ENCODE results near the gene MTREX. TPM values are rescaled to one million over a fixed set of nuclear protein-coding genes. Genes with fewer than 3 reads are reported as not detected.

MTREX gene
- total and polyA plus RNA-seq, 2 of the 8 experiments (the other 6 are each of a cell fraction or from before 2014, with no cell fraction given) = 16.0 to 130 TPM

- TF ChIP-seq EP300 (IDR thresholded peaks at IDR 0.05; ENCODE audit: borderline replicate concordance in 1 of 2, low read depth in 2 of 2, low read length in 2 of 2) = no peak
- no peak for TF ChIP-seq ASH2L (IDR thresholded peaks at IDR 0.05; ENCODE audit: low read length)
- TF ChIP-seq KDM4A (IDR thresholded peaks at IDR 0.05; ENCODE audit: low read depth, low read length, severe bottlenecking) = no peak
- no peak for TF ChIP-seq RXRA (IDR thresholded peaks at IDR 0.05; ENCODE audit: insufficient read depth, low read depth, low read length)
- no peak for TF ChIP-seq TAF7 (optimal IDR thresholded peaks at IDR 0.05; ENCODE audit: borderline replicate concordance, low read depth, low read length)
- no peak for TF ChIP-seq JUN (IDR thresholded peaks at IDR 0.05; ENCODE audit: low read depth, low read length)
- TF ChIP-seq FOSL1 (IDR thresholded peaks at IDR 0.05; ENCODE audit: insufficient read depth, low read depth, low read length) = no peak
- no peak for TF ChIP-seq E2F6 (IDR thresholded peaks at IDR 0.05)
- no peak for TF ChIP-seq TBP (IDR thresholded peaks at IDR 0.05; ENCODE audit: low read depth, low read length)
These were observed 85.8 kb downstream of the MTREX start (continued) for GRCh38 chr5:55393501-55394175.
